Esophagus (tissue), 2 donors: Measurements from ENCODE around the gene FRA10AC1. TPM values are rescaled to one million over a fixed set of nuclear protein-coding genes. Genes with fewer than 3 reads are reported as not detected.

Experiments used
- H3K27ac ChIP-seq, 2 donors: one replicate each; pipeline ENCODE4 v1.5.1; 2013; ENCODE audit warnings: low read depth in 2 of 2, mild to moderate bottlenecking in 2 of 2, inconsistent platforms in 1 of 2, low read length in 1 of 2, moderate library complexity in 1 of 2
- H3K27me3 ChIP-seq, 2 donors: one replicate each; pipeline ENCODE4 v1.6.1; 2013; ENCODE audit warnings: low read length in 2 of 2, control low read depth in 1 of 2, mild to moderate bottlenecking in 1 of 2; ENCODE audit not compliant: insufficient read depth in 2 of 2, control insufficient read depth in 1 of 2
- H3K36me3 ChIP-seq, 2 donors: one replicate each; pipeline ENCODE4 v1.6.1; 2013; ENCODE audit warnings: low read length in 1 of 2; ENCODE audit not compliant: control insufficient read depth in 2 of 2, insufficient read depth in 2 of 2
- H3K4me1 ChIP-seq, 2 donors: one replicate each; pipeline ENCODE4 v1.6.1; 2013; ENCODE audit warnings: low read length in 1 of 2; ENCODE audit not compliant: control insufficient read depth in 2 of 2, insufficient read depth in 2 of 2
- H3K4me3 ChIP-seq, 2 donors: one replicate each; pipeline ENCODE4 v1.5.1; 2013; ENCODE audit warnings: low read length in 2 of 2, mild to moderate bottlenecking in 2 of 2, low read depth in 1 of 2, moderate library complexity in 1 of 2
- H3K9me3 ChIP-seq, 2 donors: one replicate each; pipeline ENCODE4 v1.6.1; 2013; ENCODE audit warnings: mild to moderate bottlenecking in 2 of 2, low read depth in 1 of 2, low read length in 1 of 2, moderate library complexity in 1 of 2; ENCODE audit not compliant: control insufficient read depth in 2 of 2, insufficient read depth in 1 of 2
- WGBS, 2 donors: extraction: QIAGEN DNeasy Blood & Tissue Kit; methylation state at CpG; one replicate each; pipeline ENCODE4 v1.1.7; 2013; 5-methylcytosine and 5-hydroxymethylcytosine counted together
- polyA plus RNA-seq, 2 donors: library from polyadenylated mRNA; stranded (reverse); fragments of 200-250 nt; gene quantifications; one replicate each; pipeline ENCODE4 v1.2.3, GENCODE V29; 2013
- donor health status: healthy with polysubstance abuse.
- donor health status: Bipolar disorder and iron deficiency.

Gene FRA10AC1
- polyA plus RNA-seq, 2 donors: 4.9 to 12.9 TPM

GRCh38 chr10:93723153-93723552 is 20.8 kb upstream of the FRA10AC1 start:
- H3K9me3 ChIP-seq: no peaks in the 10 kb centered on the region
- H3K4me3 ChIP-seq: no peak overlapping the region
- H3K36me3 ChIP-seq: no peaks in the 10 kb centered on the region
- no peak overlapping the region for H3K27ac ChIP-seq
- no peaks in the 10 kb centered on the region for H3K4me1 ChIP-seq
- 76 to 83% methylated on average over 2 of the region's 2 CpGs for WGBS, 2 donors
- no peaks in the 10 kb centered on the region for H3K27me3 ChIP-seq

DNA sequence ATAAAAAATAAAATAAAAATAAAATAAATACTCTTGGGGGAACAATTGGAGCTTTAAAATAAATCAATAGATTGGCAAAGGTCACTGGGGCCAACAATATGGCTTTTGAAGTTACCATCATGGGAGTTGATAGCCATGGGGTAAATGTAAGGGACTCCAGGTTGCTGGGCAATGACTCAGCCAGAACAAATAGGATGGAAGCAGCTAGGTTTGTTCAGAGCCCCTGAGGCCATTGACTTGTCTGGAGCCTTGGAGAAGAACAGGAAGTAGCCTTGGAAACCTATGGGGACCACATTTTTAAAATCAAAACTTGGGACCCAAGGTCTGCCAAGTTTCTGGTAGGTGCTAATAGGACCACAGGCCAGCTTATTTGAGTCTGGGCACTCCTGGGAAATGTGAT is 20.2 kb upstream of the FRA10AC1 start:
- Histone ChIP-seq H3K27me3 (no peaks in the 10 kb centered on the region), H3K36me3 (no peaks in the 10 kb centered on the region), H3K9me3 (no peaks in the 10 kb centered on the region), H3K4me1 (no peaks in the 10 kb centered on the region), H3K4me3 (no peak overlapping the region), H3K27ac (no peak overlapping the region)

GRCh38 chr10:93719901-93720300 is 17.5 kb upstream of the FRA10AC1 start:
- Histone ChIP-seq H3K9me3 (no peaks in the 10 kb centered on the region), H3K27ac (no peak overlapping the region), H3K4me1 (no peaks in the 10 kb centered on the region), H3K36me3 (no peaks in the 10 kb centered on the region), H3K4me3 (no peak overlapping the region), H3K27me3 (no peaks in the 10 kb centered on the region)
- 57 to 73% methylated on average over 3 of the region's 3 CpGs for WGBS, 2 donors

GRCh38 chr10:93718937-93719725 is 16.7 kb upstream of the FRA10AC1 start:
- H3K27ac ChIP-seq: no peak overlapping the region
- H3K9me3 ChIP-seq: no peaks in the 10 kb centered on the region
- H3K4me1 ChIP-seq: no peaks in the 10 kb centered on the region
- H3K27me3 ChIP-seq: no peaks in the 10 kb centered on the region
- H3K36me3 ChIP-seq: no peaks in the 10 kb centered on the region
- WGBS, 2 donors: 58 to 68% methylated on average over 8 of the region's 8 CpGs
- H3K4me3 ChIP-seq: no peak overlapping the region

DNA sequence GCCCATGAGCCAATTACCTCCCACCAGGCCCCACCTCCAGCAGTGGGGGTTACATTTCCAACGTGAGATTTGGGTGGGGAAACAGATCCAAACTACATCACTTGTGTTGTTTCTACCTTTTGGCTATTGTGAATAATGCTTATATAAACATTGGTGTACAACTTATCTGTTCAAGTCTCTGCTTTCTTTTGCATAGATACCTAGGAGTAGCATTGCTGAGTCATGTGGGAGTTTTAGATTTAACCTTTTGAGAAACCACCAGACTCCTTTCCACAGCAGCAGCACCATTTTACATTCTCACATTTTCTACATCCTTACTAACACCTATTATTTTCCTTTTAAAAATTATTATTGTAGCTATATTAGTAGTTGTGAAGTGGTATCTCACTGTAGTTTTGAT is 14.4 kb upstream of the FRA10AC1 start:
- 14 to 21% methylated on average over 1 of the region's 1 CpG for WGBS, 2 donors
- Histone ChIP-seq H3K27me3 (no peaks in the 10 kb centered on the region), H3K4me1 (no peaks in the 10 kb centered on the region)

GRCh38 chr10:93715345-93715744 is 13.0 kb upstream of the FRA10AC1 start:
- Histone ChIP-seq H3K4me3 (no peak overlapping the region), H3K9me3 (no peaks in the 10 kb centered on the region), H3K36me3 (no peaks in the 10 kb centered on the region), H3K27me3 (no peaks in the 10 kb centered on the region), H3K4me1 (no peaks in the 10 kb centered on the region), H3K27ac (no peak overlapping the region)
- 82 to 89% methylated on average over 5 of the region's 5 CpGs for WGBS, 2 donors

More for the DNA sequence above, 14.4 kb upstream of the FRA10AC1 start:
- no peaks in the 10 kb centered on the region for H3K9me3 ChIP-seq
- no peak overlapping the region for H3K27ac ChIP-seq
- H3K4me3 ChIP-seq: no peak overlapping the region
- no peaks in the 10 kb centered on the region for H3K36me3 ChIP-seq

DNA sequence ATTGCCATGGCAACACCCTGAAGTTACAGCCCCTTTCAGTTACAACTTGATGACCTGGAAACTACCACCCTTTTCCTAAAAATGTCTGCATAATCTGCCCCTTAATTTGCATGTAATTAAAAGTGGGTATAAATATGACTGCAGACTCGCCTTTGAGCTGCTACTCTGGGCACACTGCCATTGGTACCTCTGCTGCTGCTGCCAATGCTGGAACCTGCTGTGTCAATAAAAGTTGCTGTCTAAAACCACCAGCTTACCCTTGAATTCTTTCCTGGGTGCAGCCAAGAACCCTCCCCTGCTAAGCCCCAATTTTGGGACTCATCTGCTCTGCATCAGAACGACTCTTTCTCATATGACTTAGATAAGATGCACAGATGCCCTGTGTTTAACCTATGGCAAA is 10.2 kb upstream of the FRA10AC1 start:
- 44 to 54% methylated on average over 2 of the region's 2 CpGs for WGBS, 2 donors
- Histone ChIP-seq H3K27me3 (no peaks in the 10 kb centered on the region), H3K27ac (no peak overlapping the region), H3K9me3 (no peaks in the 10 kb centered on the region), H3K4me3 (no peak overlapping the region), H3K4me1 (no peaks in the 10 kb centered on the region), H3K36me3 (no peaks in the 10 kb centered on the region)

DNA sequence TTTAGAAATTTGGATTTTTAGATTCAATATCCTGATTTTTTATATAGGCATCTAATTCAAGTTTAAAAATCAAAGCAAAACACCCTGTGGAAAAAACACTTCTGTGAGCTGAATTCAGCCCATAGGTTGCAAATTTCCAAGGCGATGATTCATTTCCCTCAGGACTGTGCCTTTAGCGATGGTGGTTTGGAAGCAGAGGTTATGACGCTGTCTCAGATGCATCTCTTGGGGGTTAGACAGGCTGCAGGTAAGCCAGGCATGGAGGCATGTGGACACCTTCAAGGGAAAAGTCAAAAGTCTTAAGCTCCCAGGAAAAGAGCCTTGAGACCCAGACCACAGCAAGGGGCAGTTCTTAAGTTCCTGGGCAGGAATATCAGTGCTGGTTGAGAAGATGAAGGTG is 9.5 kb upstream of the FRA10AC1 start:
- no peaks in the 10 kb centered on the region for H3K4me1 ChIP-seq
- no peaks in the 10 kb centered on the region for H3K9me3 ChIP-seq
- H3K27me3 ChIP-seq: no peaks in the 10 kb centered on the region
- WGBS, 2 donors: 64 to 78% methylated on average over 3 of the region's 3 CpGs
- no peak overlapping the region for H3K4me3 ChIP-seq
- H3K36me3 ChIP-seq: no peaks in the 10 kb centered on the region
- no peak overlapping the region for H3K27ac ChIP-seq

- H3K27me3 ChIP-seq: no peaks in the 10 kb centered on the region
- H3K4me3 ChIP-seq: no peak overlapping the region
- no peak overlapping the region for H3K27ac ChIP-seq
- no peaks in the 10 kb centered on the region for H3K9me3 ChIP-seq
- no peaks in the 10 kb centered on the region for H3K4me1 ChIP-seq
- H3K36me3 ChIP-seq: no peaks in the 10 kb centered on the region
- WGBS, 2 donors: 72 to 78% methylated on average over 5 of the region's 5 CpGs
Observed at GRCh38 chr10:93710333-93710909, 8.0 kb upstream of the FRA10AC1 start.

- H3K27me3 ChIP-seq: no peaks in the 10 kb centered on the region
- no peaks in the 10 kb centered on the region for H3K4me1 ChIP-seq
- H3K4me3 ChIP-seq: no peak overlapping the region
- H3K27ac ChIP-seq: no peak overlapping the region
- no peaks in the 10 kb centered on the region for H3K36me3 ChIP-seq
- no peaks in the 10 kb centered on the region for H3K9me3 ChIP-seq
Observed at GRCh38 chr10:93707623-93708022, 5.2 kb upstream of the FRA10AC1 start.
